Subcutaneous adipose tissue (tissue), 4 donors: Measurements from ENCODE around the gene ELOVL2. TPM values are rescaled to one million over a fixed set of nuclear protein-coding genes. Genes with fewer than 3 reads are reported as not detected.

Experiments used
- total RNA-seq, 4 donors: library from RNA; depleted of rRNA; stranded (reverse); fragments of >200 nt; gene quantifications; one replicate each; pipeline ENCODE4 v1.1.0, GENCODE V29; 2016
- TF ChIP-seq, protein P1 (sequence below): fragments of 450-650 bp; IDR thresholded peaks from one replicate; pipeline ENCODE4 v1.5.1; 2016; ENCODE audit warnings: low read depth, mild to moderate bottlenecking, control low read depth, antibody characterized with exemption, moderate library complexity

The ELOVL2 gene
- total RNA-seq, 4 donors from 2014 or later: 0.19 to 1.6 (median 0.44) TPM; not detected in 1

DNA sequence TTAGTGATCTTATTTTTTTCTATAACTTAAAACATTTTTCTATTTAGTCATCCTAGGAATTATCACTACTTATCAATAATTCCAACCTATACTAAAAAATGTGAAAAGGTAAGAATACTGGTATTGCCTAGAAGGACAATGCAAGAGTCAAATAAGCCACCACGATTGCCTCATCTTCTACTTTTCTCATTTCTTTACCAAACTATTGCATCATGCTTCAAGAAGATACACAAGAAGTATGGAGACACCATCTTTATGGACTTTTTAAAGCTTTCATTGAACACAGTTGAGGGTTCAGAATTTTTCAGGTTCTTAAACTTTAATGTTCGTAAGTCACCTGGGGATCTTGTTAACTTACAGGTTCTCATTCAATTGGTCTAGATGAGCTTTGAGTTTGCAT lies 25.9 kb downstream of the ELOVL2 start:
- TF ChIP-seq, protein P1, sequence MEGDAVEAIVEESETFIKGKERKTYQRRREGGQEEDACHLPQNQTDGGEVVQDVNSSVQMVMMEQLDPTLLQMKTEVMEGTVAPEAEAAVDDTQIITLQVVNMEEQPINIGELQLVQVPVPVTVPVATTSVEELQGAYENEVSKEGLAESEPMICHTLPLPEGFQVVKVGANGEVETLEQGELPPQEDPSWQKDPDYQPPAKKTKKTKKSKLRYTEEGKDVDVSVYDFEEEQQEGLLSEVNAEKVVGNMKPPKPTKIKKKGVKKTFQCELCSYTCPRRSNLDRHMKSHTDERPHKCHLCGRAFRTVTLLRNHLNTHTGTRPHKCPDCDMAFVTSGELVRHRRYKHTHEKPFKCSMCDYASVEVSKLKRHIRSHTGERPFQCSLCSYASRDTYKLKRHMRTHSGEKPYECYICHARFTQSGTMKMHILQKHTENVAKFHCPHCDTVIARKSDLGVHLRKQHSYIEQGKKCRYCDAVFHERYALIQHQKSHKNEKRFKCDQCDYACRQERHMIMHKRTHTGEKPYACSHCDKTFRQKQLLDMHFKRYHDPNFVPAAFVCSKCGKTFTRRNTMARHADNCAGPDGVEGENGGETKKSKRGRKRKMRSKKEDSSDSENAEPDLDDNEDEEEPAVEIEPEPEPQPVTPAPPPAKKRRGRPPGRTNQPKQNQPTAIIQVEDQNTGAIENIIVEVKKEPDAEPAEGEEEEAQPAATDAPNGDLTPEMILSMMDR: no peak

DNA sequence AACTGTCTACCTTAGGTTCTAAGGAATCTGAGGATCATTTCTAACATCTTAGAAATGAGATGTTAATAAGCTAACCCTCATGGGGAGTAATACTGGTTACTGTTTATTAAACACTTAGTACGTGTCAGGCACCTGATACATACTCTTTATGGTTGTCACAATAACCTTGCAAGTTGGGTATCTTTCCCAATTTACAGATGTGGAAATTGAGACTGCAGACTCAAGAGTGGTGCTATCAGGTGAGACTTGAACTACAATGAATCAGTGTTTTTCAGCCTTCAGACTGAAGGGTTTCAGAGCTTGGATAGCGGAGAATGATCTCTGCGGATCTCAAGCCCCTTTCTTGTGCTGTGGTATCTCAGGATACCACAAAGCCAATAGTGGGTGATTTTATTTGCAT lies 27.0 kb downstream of the ELOVL2 start:
- TF ChIP-seq, protein P1: no peak

DNA sequence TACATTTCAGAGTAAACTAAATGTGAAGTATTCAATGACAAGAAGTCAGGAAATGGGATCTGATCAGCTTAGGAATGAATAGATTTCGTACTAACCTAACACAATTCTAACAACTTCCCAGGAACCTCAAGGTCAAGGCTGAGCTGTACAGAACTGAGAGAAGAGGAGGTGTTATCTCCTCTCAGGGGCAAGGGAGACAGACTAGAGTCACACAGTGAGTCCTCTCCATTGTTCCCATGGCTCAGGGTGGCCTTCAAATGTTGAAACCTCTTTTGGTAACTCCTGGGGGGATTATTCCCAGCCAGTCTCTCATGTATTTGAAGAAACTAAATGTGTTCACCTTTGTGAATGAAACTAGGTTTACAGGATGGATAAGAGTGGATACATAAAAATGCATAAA lies 27.7 kb downstream of the ELOVL2 start:
- TF ChIP-seq, protein P1: no peak

DNA sequence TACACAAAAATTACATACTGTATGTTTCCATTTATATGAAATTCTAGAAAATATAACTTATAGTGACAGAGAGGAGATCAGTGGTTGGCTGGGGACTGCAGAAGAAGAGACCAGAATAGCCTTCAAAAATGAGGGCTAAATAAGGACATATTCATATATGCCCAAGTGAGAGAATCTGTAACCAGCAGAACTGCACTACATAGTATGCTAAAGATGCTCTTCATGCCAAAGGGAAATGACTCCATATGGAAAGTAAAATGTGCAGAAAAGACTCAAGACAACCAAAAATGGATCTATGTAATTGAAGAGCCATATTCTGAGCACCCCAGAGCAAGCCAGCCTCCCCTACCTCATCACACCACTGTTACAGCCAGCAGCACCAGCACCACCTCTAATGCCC lies 29.0 kb downstream of the ELOVL2 start:
- TF ChIP-seq, protein P1: no peak

DNA sequence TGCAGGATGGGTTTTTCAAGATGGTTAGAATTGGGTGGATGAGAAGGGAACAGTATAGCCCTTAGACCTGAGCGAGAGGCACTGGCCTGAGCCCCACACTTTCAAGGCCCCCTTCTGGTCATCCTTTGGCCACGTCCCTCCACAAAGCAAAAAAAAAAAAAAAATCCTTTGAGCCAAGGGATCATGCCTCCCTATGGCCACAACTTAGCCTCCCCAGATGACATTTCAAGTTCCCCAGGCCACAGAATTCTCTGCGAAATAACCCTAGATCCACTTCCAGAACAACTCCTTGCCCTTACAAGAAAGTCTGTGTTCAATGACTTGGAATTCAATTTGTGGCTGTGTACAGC lies 30.4 kb downstream of the ELOVL2 start:
- TF ChIP-seq, protein P1: no peak

DNA sequence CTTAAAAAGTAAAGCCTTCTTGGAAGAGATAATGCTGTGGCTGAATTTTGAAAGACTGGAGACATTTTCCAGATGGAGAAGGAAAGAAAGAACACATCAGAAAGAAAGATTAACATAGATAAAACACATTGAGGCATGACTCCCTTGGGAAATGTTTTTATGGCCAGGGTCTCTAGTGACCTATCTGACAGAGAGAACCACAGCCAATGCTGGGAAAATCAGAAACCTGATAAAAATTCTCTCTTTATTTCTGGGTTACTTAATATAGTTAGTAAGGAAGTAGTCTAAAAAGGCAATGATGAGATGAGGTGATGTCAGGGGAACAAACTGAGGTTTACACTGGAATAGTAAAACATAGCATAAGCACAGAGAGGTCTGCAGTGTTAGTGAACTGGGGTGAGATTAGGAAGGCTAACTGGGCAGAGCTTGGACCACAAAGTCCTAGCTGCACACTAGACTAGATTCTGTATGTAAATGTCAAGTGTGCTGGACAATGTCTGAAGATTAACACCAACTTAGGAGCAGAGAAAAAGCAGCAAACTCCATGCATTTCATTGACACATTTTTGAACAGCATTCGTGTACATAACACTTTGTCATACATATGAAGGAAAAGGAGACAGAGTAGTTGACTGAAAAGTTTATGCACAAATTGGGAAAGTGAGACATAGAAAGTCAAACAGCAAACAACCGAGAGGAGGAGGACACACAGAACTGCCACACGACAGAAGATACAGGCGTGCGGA lies 31.0 kb downstream of the ELOVL2 start:
- TF ChIP-seq, protein P1: no peak

DNA sequence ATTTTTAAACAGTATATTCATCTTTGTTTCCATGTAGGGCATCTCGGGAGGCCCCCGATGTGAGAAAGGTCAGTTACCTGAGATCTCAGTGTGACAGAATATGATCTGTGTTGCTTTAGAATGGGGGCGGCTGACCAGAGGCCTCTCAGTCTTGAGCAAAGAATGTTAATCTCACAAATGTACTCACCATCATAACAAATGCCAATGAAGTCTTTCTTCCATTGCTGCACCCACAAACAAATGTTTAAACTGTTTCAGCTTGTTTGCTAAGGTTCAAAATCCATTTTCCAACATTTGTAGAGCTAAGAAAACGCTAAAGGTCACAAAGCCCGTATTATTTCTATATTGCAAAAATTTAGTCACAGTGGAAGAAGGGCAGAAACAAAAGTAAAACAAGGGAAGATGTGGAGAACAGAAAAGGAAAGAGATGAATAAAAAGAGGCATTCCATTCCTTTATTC lies 31.8 kb downstream of the ELOVL2 start:
- TF ChIP-seq, protein P1: no peak
